Measurements from ENCODE around the gene LRRC7.

- TF ChIP-seq CTCF (conservative IDR thresholded peaks at IDR 0.05) (no peak), ZFX (IDR thresholded peaks at IDR 0.05) (no peak)
Measured at GRCh38 chr1:69824932-69825331, 257.2 kb downstream of the LRRC7 start.

Data from C4-2B (cell line).